WTC11 (cell line): Measurements from ENCODE around the gene PREP. TPM values are rescaled to one million over a fixed set of nuclear protein-coding genes. Genes with fewer than 3 reads are reported as not detected.

Source experiments
- ATAC-seq: fragments of 200-7000 bp; cut with Tn5 transposase; 2 replicates; pipeline ENCODE4 v1.10.0; 2021; ENCODE audit warnings: mild to moderate bottlenecking, moderate library complexity
- CTCF ChIA-PET: fragments of 300-600 bp; sonication (Branson Sonifier 250); formaldehyde crosslinking; loops from one replicate; lab custom pipeline; 2021; ENCODE audit warnings: antibody characterized with exemption; lab: Charles Lee
- POLR2A ChIA-PET: fragments of 350-600 bp; sonication (Branson Sonifier 250); formaldehyde crosslinking; loops from one replicate; lab custom pipeline; 2021; ENCODE audit warnings: antibody characterized with exemption; lab: Charles Lee
- DNase-seq: peaks from one replicate; pipeline ENCODE4 v3.0.0; 2021; ENCODE audit warnings: low spot score
- H3K27ac Mint-ChIP-seq: 2 replicates; pipeline ENCODE4 v1.8.0; 2021; ENCODE audit warnings: mixed read lengths
- H3K27me3 Mint-ChIP-seq: 2 replicates; pipeline ENCODE4 v1.8.0; 2021; ENCODE audit warnings: low read depth, mild to moderate bottlenecking, moderate library complexity, mixed read lengths
- H3K36me3 Mint-ChIP-seq: 2 replicates; pipeline ENCODE4 v1.8.0; 2021; ENCODE audit warnings: mixed read lengths
- H3K4me1 Mint-ChIP-seq: 2 replicates; pipeline ENCODE4 v1.8.0; 2022; ENCODE audit warnings: mixed read lengths
- H3K4me3 Mint-ChIP-seq: 2 replicates; pipeline ENCODE4 v1.8.0; 2021; ENCODE audit warnings: mild to moderate bottlenecking, moderate library complexity, mixed read lengths
- H3K9me3 Mint-ChIP-seq: 2 replicates; pipeline ENCODE4 v1.8.0; 2021; ENCODE audit warnings: mixed read lengths
- AFF4 ChIP-seq: sonication (generic); formaldehyde crosslinking; IDR thresholded peaks from 2 replicates; pipeline ENCODE4 v1.8.1; 2023; ENCODE audit warnings: mild to moderate bottlenecking, missing genetic modification reagents, borderline replicate concordance
- IRF1 ChIP-seq: sonication (generic); formaldehyde crosslinking; IDR thresholded peaks from 2 replicates; pipeline ENCODE4 v1.8.0; 2023; ENCODE audit warnings: missing genetic modification reagents
- MAX ChIP-seq: sonication (generic); formaldehyde crosslinking; IDR thresholded peaks from 2 replicates; pipeline ENCODE4 v1.8.0; 2022; ENCODE audit warnings: mild to moderate bottlenecking, missing genetic modification reagents
- MXD4 ChIP-seq: fragments of 250-450 bp; sonication (Bioruptor Pico); IDR thresholded peaks from 2 replicates; pipeline ENCODE4 v1.8.0; 2021; ENCODE audit warnings: mild to moderate bottlenecking, moderate library complexity, borderline replicate concordance
- NFATC4 ChIP-seq: fragments of 250-450 bp; sonication (Bioruptor Pico); IDR thresholded peaks from 2 replicates; pipeline ENCODE4 v1.9.0; 2021; ENCODE audit warnings: mild to moderate bottlenecking
- NFE2L1 ChIP-seq: sonication (generic); formaldehyde crosslinking; IDR thresholded peaks from 2 replicates; pipeline ENCODE4 v1.8.1; 2023; ENCODE audit warnings: missing genetic modification reagents
- NR1H2 ChIP-seq: sonication (generic); formaldehyde crosslinking; IDR thresholded peaks from 2 replicates; pipeline ENCODE4 v1.9.0; 2021; ENCODE audit warnings: mild to moderate bottlenecking, moderate library complexity, missing genetic modification reagents
- NR2C2 ChIP-seq: sonication (generic); formaldehyde crosslinking; IDR thresholded peaks from 2 replicates; pipeline ENCODE4 v1.8.0; 2022; ENCODE audit warnings: mild to moderate bottlenecking, missing genetic modification reagents
- NR3C1 ChIP-seq: sonication (generic); formaldehyde crosslinking; conservative IDR thresholded peaks from 2 replicates; pipeline ENCODE4 v1.8.1; 2023; ENCODE audit warnings: low read depth, mild to moderate bottlenecking, missing genetic modification reagents
- OVOL2 ChIP-seq: fragments of 250-450 bp; sonication (Bioruptor Pico); IDR thresholded peaks from 2 replicates; pipeline ENCODE4 v1.9.0; 2021; ENCODE audit warnings: mild to moderate bottlenecking, borderline replicate concordance
- SMAD3 ChIP-seq: sonication (generic); formaldehyde crosslinking; IDR thresholded peaks from 2 replicates; pipeline ENCODE4 v1.8.0; 2022; ENCODE audit warnings: missing genetic modification reagents, mild to moderate bottlenecking, borderline replicate concordance
- SMAD4 ChIP-seq: sonication (generic); formaldehyde crosslinking; IDR thresholded peaks from 2 replicates; pipeline ENCODE4 v1.8.0; 2022; ENCODE audit warnings: mild to moderate bottlenecking, missing genetic modification reagents
- SOX15 ChIP-seq: fragments of 250-450 bp; sonication (Bioruptor Pico); IDR thresholded peaks from 2 replicates; pipeline ENCODE4 v1.9.0; 2021; ENCODE audit warnings: mild to moderate bottlenecking
- TEAD1 ChIP-seq: sonication (generic); formaldehyde crosslinking; IDR thresholded peaks from 2 replicates; pipeline ENCODE4 v1.8.0; 2022; ENCODE audit warnings: mild to moderate bottlenecking, missing genetic modification reagents
- ZBTB43 ChIP-seq: sonication (generic); formaldehyde crosslinking; IDR thresholded peaks from 2 replicates; pipeline ENCODE4 v1.8.1; 2023; ENCODE audit warnings: mild to moderate bottlenecking, missing genetic modification reagents
- ZMAT4 ChIP-seq: fragments of 250-450 bp; sonication (Bioruptor Pico); IDR thresholded peaks from 2 replicates; pipeline ENCODE4 v1.9.0; 2021; ENCODE audit warnings: mild to moderate bottlenecking
- ZNF219 ChIP-seq: sonication (generic); formaldehyde crosslinking; IDR thresholded peaks from 2 replicates; pipeline ENCODE4 v1.8.0; 2023; ENCODE audit warnings: missing genetic modification reagents, mild to moderate bottlenecking, borderline replicate concordance
- ZNF232 ChIP-seq: sonication (generic); formaldehyde crosslinking; IDR thresholded peaks from 2 replicates; pipeline ENCODE4 v1.8.0; 2022; ENCODE audit warnings: mild to moderate bottlenecking, missing genetic modification reagents
- ZNF317 ChIP-seq: sonication (generic); formaldehyde crosslinking; IDR thresholded peaks from 2 replicates; pipeline ENCODE4 v1.8.1; 2023; ENCODE audit warnings: low read depth, mild to moderate bottlenecking, moderate library complexity, missing genetic modification reagents, borderline replicate concordance
- ZNF396 ChIP-seq: fragments of 250-450 bp; sonication (Bioruptor Pico); IDR thresholded peaks from 2 replicates; pipeline ENCODE4 v1.8.0; 2021; ENCODE audit warnings: mild to moderate bottlenecking, moderate library complexity, borderline replicate concordance
- ZNF423 ChIP-seq: fragments of 250-450 bp; sonication (Bioruptor Pico); IDR thresholded peaks from 2 replicates; pipeline ENCODE4 v2.1.2; 2022; ENCODE audit warnings: mild to moderate bottlenecking, moderate library complexity
- total RNA-seq: library from RNA; stranded (reverse); gene quantifications from 3 replicates; pipeline ENCODE4 v1.2.3, GENCODE V29; 2021
- TF ChIP-seq, protein P1 (sequence below): fragments of 250-450 bp; sonication (Bioruptor Pico); IDR thresholded peaks from 2 replicates; pipeline ENCODE4 v1.9.0; 2021; ENCODE audit warnings: moderate library complexity, mild to moderate bottlenecking, inconsistent platforms, borderline replicate concordance
- TF ChIP-seq, protein P2 (sequence below): sonication (generic); formaldehyde crosslinking; conservative IDR thresholded peaks from 2 replicates; pipeline ENCODE4 v1.8.1; 2023; ENCODE audit warnings: mild to moderate bottlenecking, low read depth, missing genetic modification reagents, moderate library complexity

The PREP gene
- total RNA-seq, 1 experiment from 2014 or later, result 58.8 TPM

GRCh38 chr6:105400501-105400900 is 2.4 kb downstream of the PREP start:
- H3K4me1 Mint-ChIP-seq, result peaks cover 53% of the 10 kb centered on the region
- TF ChIP-seq SOX15 (CRISPR knock-in tag) (no peak), ZNF423 (no peak), MXD4 (CRISPR knock-in tag) (no peak), SMAD3 (CRISPR knock-in tag) (no peak), TEAD1 (CRISPR knock-in tag) (no peak), NR1H2 (no peak)
- TF ChIP-seq, protein P1, sequence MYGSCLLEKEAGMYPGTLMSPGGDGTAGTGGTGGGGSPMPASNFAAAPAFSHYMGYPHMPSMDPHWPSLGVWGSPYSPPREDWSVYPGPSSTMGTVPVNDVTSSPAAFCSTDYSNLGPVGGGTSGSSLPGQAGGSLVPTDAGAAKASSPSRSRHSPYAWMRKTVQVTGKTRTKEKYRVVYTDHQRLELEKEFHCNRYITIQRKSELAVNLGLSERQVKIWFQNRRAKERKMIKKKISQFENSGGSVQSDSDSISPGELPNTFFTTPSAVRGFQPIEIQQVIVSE (CRISPR knock-in tag), result no peak
- no peak for DNase-seq

GRCh38 chr6:105398859-105399258 is 4.0 kb downstream of the PREP start:
- POLR2A ChIA-PET, result no interaction called here
- TF ChIP-seq SOX15 (CRISPR knock-in tag), result no peak
- no peak for TF ChIP-seq ZNF232
- TF ChIP-seq ZNF396, result no peak
- TF ChIP-seq MAX (CRISPR knock-in tag), result no peak
- no peak for TF ChIP-seq AFF4
- TF ChIP-seq ZBTB43 (CRISPR knock-in tag), result no peak
- TF ChIP-seq ZNF317 (CRISPR knock-in tag), result no peak
- TF ChIP-seq, protein P2, sequence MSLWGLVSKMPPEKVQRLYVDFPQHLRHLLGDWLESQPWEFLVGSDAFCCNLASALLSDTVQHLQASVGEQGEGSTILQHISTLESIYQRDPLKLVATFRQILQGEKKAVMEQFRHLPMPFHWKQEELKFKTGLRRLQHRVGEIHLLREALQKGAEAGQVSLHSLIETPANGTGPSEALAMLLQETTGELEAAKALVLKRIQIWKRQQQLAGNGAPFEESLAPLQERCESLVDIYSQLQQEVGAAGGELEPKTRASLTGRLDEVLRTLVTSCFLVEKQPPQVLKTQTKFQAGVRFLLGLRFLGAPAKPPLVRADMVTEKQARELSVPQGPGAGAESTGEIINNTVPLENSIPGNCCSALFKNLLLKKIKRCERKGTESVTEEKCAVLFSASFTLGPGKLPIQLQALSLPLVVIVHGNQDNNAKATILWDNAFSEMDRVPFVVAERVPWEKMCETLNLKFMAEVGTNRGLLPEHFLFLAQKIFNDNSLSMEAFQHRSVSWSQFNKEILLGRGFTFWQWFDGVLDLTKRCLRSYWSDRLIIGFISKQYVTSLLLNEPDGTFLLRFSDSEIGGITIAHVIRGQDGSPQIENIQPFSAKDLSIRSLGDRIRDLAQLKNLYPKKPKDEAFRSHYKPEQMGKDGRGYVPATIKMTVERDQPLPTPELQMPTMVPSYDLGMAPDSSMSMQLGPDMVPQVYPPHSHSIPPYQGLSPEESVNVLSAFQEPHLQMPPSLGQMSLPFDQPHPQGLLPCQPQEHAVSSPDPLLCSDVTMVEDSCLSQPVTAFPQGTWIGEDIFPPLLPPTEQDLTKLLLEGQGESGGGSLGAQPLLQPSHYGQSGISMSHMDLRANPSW (CRISPR knock-in tag), result no peak
- TF ChIP-seq IRF1, result no peak
- TF ChIP-seq ZMAT4 (CRISPR knock-in tag), result no peak
- TF ChIP-seq NFATC4 (CRISPR knock-in tag), result no peak
- TF ChIP-seq NR2C2 (CRISPR knock-in tag), result no peak
- TF ChIP-seq ZNF219 (CRISPR knock-in tag), result no peak
- no peak for TF ChIP-seq ZNF423
- no peak for TF ChIP-seq SMAD4 (CRISPR knock-in tag)
- no peak for TF ChIP-seq NR3C1 (CRISPR knock-in tag)
- TF ChIP-seq NFE2L1 (CRISPR knock-in tag), result no peak
- no peak for TF ChIP-seq OVOL2 (CRISPR knock-in tag)
- TF ChIP-seq, all 79 proteins: peak for 0
- peaks cover 48% of the 10 kb centered on the region for H3K4me1 Mint-ChIP-seq

More at GRCh38 chr6:105400501-105400900, 2.4 kb downstream of the PREP start:
- no peak for ATAC-seq
- H3K4me3 Mint-ChIP-seq, result peak overlapping the region; percentile 82
- no peaks in the 10 kb centered on the region for H3K9me3 Mint-ChIP-seq
- H3K36me3 Mint-ChIP-seq, result peaks cover 12% of the 10 kb centered on the region
- ChIA-PET POLR2A (no interaction called here), CTCF (no interaction called here)
- no peak overlapping the region for H3K27ac Mint-ChIP-seq
- H3K27me3 Mint-ChIP-seq, result peaks cover 4% of the 10 kb centered on the region

More at GRCh38 chr6:105398859-105399258, 4.0 kb downstream of the PREP start:
- Mint-ChIP-seq H3K27ac (no peak overlapping the region), H3K27me3 (no peaks in the 10 kb centered on the region), H3K4me3 (no peak overlapping the region), H3K36me3 (peaks cover 21% of the 10 kb centered on the region), H3K9me3 (no peaks in the 10 kb centered on the region)
- CTCF ChIA-PET, result interaction anchor here (0.7 to 1.5 kb wide), 2 partner anchors 286 to 311 kb away, joined by 3 read pairs; no protein-coding TSS in a partner anchor
- no peak for DNase-seq
- ATAC-seq, result no peak
